A673 (cell line): ENCODE data around the gene ASH1L.

Source experiments
- EZH2 ChIP-seq: fragments of 200-600 bp; sonication (generic); IDR thresholded peaks from 2 replicates; pipeline ENCODE4 v1.6.1; 2017; ENCODE audit warnings: borderline replicate concordance, low read depth, mild to moderate bottlenecking, mixed read lengths, antibody characterized with exemption, low read length; ENCODE audit not compliant: poor library complexity, severe bottlenecking
- TF ChIP-seq, protein P1 (sequence below): fragments of 300-800, 200-600 bp; sonication (generic); conservative IDR thresholded peaks from 2 replicates; pipeline ENCODE4 v1.5.1; 2017; ENCODE audit warnings: low read depth, mild to moderate bottlenecking, antibody characterized with exemption, low read length, moderate library complexity, mixed read lengths

DNA sequence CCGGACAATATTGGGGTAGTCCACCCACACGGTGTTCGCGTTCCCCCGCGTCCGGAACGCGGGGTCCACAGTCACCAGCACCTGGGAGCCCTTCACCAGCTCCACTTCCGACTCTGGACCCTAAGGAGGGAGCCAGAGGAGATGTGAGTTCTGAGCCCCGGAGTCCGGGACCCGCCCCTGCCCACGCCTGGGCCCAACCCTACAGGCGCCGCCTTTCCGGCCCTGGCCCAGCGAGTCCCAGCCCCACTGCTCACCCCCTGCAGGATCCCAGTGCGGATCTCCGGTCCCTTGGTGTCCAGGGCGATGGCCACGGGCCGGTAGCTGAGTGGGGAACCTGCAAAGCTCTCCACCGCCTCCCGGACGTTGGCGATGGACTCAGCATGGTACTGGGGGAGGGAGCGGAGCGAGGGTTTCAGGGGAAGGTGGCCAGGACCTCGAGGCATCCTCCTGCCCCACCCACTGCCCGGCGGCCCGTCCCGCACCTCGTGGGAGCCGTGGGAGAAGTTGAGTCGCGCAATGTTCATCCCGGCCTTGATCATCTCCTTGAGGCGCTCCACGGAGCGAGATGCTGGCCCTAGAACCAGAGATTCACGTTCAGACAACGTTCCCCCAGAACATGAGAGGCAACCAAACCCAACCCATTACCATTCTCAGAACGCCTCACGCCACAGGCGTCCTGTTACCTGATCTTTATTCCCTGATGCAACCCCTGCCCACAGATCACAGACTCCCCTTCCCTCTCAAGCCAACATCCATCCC, 267.2 kb downstream of the ASH1L start:
- TF ChIP-seq, protein P1, sequence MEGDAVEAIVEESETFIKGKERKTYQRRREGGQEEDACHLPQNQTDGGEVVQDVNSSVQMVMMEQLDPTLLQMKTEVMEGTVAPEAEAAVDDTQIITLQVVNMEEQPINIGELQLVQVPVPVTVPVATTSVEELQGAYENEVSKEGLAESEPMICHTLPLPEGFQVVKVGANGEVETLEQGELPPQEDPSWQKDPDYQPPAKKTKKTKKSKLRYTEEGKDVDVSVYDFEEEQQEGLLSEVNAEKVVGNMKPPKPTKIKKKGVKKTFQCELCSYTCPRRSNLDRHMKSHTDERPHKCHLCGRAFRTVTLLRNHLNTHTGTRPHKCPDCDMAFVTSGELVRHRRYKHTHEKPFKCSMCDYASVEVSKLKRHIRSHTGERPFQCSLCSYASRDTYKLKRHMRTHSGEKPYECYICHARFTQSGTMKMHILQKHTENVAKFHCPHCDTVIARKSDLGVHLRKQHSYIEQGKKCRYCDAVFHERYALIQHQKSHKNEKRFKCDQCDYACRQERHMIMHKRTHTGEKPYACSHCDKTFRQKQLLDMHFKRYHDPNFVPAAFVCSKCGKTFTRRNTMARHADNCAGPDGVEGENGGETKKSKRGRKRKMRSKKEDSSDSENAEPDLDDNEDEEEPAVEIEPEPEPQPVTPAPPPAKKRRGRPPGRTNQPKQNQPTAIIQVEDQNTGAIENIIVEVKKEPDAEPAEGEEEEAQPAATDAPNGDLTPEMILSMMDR = no peak
- TF ChIP-seq EZH2 = no peak
